Measurements from ENCODE around the gene PLXDC2.

The PLXDC2 gene

DNA sequence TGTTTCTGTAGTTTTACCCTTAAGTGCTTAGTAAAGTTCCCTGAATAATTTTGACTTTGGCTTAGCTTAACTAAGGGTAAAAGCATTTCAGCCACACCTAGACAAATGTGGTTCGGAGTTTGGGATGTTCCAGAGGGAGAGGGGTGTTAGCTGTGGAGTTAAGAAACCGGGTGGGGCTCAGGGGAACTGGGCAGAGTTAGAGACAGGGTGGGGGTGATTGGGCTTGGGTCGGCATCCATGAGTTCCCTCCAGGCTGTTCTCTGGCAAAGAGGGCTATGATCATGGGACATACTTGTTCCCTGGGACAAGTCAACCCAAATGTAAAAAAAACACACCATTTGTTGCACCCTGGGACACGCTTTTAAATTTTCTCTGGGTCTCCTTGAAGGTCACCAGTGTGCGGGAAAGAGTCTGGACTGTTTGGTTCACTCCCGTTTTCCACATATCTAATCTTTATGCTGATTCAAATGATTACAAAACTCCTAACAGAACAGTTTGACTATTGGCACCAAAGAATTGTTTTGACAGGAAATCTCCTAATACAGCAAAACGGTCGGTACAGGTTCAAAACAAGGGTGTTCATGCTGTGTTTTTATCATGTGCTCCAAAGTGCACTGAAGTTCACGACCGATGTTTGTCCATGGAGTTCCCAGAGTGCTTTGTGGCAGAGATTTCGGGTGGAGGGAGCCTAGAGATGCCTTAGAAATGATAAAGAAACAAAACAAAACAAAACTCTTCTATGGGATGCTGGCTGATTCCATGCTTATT lies 56.5 kb downstream of the PLXDC2 start:
- no peak for TF ChIP-seq BHLHE40 (IDR thresholded peaks at IDR 0.05; ENCODE audit: borderline replicate concordance)
- TF ChIP-seq ZNF384 (IDR thresholded peaks at IDR 0.05), result no peak
- TF ChIP-seq SP1 (IDR thresholded peaks at IDR 0.05), result no peak
- no peak for TF ChIP-seq TARDBP (IDR thresholded peaks at IDR 0.05)
- TF ChIP-seq, protein P1, sequence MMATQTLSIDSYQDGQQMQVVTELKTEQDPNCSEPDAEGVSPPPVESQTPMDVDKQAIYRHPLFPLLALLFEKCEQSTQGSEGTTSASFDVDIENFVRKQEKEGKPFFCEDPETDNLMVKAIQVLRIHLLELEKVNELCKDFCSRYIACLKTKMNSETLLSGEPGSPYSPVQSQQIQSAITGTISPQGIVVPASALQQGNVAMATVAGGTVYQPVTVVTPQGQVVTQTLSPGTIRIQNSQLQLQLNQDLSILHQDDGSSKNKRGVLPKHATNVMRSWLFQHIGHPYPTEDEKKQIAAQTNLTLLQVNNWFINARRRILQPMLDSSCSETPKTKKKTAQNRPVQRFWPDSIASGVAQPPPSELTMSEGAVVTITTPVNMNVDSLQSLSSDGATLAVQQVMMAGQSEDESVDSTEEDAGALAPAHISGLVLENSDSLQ (IDR thresholded peaks at IDR 0.05), result no peak
- no peak for TF ChIP-seq FOXK2 (IDR thresholded peaks at IDR 0.05)
- TF ChIP-seq ARNT (IDR thresholded peaks at IDR 0.05), result no peak
- TF ChIP-seq L3MBTL2 (conservative IDR thresholded peaks at IDR 0.05), result no peak
- no peak for TF ChIP-seq SUZ12 (IDR thresholded peaks at IDR 0.05)
- TF ChIP-seq LEF1 (IDR thresholded peaks at IDR 0.05; ENCODE audit: borderline replicate concordance), result no peak
- TF ChIP-seq HDGF (IDR thresholded peaks at IDR 0.05; ENCODE audit: borderline replicate concordance), result no peak
- TF ChIP-seq FOXA1 (IDR thresholded peaks at IDR 0.05), result no peak
- no peak for TF ChIP-seq FOXM1 (IDR thresholded peaks at IDR 0.05; ENCODE audit: borderline replicate concordance)
- TF ChIP-seq NFRKB (IDR thresholded peaks at IDR 0.05), result no peak
- ChIA-PET CTCF (interaction anchor here (0.6 kb wide), 1 partner anchor 8 kb away, joined by 5 read pairs; no protein-coding TSS in a partner anchor), POLR2A (no interaction called here)
- no peak for DNase-seq (ENCODE audit: extremely low spot score)

DNA sequence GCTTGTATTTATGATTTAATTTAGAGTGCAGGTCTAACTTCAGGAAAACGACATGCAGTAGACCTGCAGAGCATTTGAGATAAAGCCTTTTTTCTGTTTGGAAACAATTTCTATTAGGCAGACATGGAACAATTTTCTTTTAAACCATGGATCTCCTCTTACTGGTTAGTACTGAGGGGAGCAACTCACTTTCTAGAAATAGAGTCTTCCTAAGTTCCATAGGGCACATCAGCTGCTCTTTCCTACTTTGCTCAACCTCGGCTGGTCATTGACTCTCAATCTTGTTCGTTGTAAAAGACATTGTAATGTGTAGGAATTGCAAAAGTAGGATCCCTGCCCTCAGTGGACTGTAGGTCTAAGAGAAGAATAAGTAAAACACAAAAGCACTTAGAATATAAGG lies 58.0 kb downstream of the PLXDC2 start:
- no peak for TF ChIP-seq L3MBTL2 (conservative IDR thresholded peaks at IDR 0.05)
- no peak for TF ChIP-seq FOXM1 (IDR thresholded peaks at IDR 0.05; ENCODE audit: borderline replicate concordance)
- TF ChIP-seq ARNT (IDR thresholded peaks at IDR 0.05), result no peak
- TF ChIP-seq, protein P1 (IDR thresholded peaks at IDR 0.05), result no peak
- TF ChIP-seq HDGF (IDR thresholded peaks at IDR 0.05; ENCODE audit: borderline replicate concordance), result no peak
- no peak for TF ChIP-seq SP1 (IDR thresholded peaks at IDR 0.05)
- no peak for TF ChIP-seq ELF4 (IDR thresholded peaks at IDR 0.05)
- no peak for TF ChIP-seq BHLHE40 (IDR thresholded peaks at IDR 0.05; ENCODE audit: borderline replicate concordance)
- TF ChIP-seq ZNF384 (IDR thresholded peaks at IDR 0.05), result no peak
- no peak for TF ChIP-seq FOXA1 (IDR thresholded peaks at IDR 0.05)
- no peak for TF ChIP-seq LEF1 (IDR thresholded peaks at IDR 0.05; ENCODE audit: borderline replicate concordance)
- no peak for TF ChIP-seq SUZ12 (IDR thresholded peaks at IDR 0.05)
- DNase-seq (ENCODE audit: extremely low spot score), result no peak
- CTCF ChIA-PET, result no interaction called here
- POLR2A ChIA-PET, result no interaction called here

DNA sequence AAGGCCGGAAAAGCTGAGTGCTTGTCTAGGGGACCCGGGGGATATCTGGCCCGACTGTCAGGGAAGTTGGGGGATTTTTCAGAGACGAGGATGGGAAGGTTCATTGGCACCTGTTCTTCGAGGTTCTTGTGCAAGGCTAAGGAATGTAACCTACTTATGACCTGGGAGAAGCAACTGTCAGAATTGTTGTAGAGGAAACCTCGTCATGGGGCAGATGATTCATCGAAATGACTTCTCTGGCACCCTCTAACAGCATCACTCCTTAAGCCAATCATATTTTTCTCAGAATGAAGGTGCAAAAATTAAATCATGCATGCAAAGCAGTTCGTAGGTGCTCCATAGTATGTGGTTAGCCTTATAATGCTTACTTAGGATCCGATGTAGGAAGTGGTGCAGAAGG lies 58.6 kb downstream of the PLXDC2 start:
- ChIA-PET CTCF (no interaction called here), POLR2A (no interaction called here)
- TF ChIP-seq TARDBP (IDR thresholded peaks at IDR 0.05), result no peak
- TF ChIP-seq FOXA1 (IDR thresholded peaks at IDR 0.05), result no peak
- TF ChIP-seq SUZ12 (IDR thresholded peaks at IDR 0.05), result no peak
- TF ChIP-seq ARNT (IDR thresholded peaks at IDR 0.05), result no peak
- TF ChIP-seq ZNF384 (IDR thresholded peaks at IDR 0.05), result no peak
- no peak for TF ChIP-seq LEF1 (IDR thresholded peaks at IDR 0.05; ENCODE audit: borderline replicate concordance)
- no peak for TF ChIP-seq FOXM1 (IDR thresholded peaks at IDR 0.05; ENCODE audit: borderline replicate concordance)
- TF ChIP-seq FOXK2 (IDR thresholded peaks at IDR 0.05), result no peak
- no peak for TF ChIP-seq HDGF (IDR thresholded peaks at IDR 0.05; ENCODE audit: borderline replicate concordance)
- TF ChIP-seq, protein P1 (IDR thresholded peaks at IDR 0.05), result no peak
- no peak for TF ChIP-seq SP1 (IDR thresholded peaks at IDR 0.05)
- TF ChIP-seq ELF4 (IDR thresholded peaks at IDR 0.05), result no peak
- no peak for TF ChIP-seq NFRKB (IDR thresholded peaks at IDR 0.05)
- no peak for TF ChIP-seq CTBP1 (IDR thresholded peaks at IDR 0.05; ENCODE audit: borderline replicate concordance)
- TF ChIP-seq BHLHE40 (IDR thresholded peaks at IDR 0.05; ENCODE audit: borderline replicate concordance), result no peak
- no peak for TF ChIP-seq L3MBTL2 (conservative IDR thresholded peaks at IDR 0.05)
- DNase-seq (ENCODE audit: extremely low spot score), result no peak

DNA sequence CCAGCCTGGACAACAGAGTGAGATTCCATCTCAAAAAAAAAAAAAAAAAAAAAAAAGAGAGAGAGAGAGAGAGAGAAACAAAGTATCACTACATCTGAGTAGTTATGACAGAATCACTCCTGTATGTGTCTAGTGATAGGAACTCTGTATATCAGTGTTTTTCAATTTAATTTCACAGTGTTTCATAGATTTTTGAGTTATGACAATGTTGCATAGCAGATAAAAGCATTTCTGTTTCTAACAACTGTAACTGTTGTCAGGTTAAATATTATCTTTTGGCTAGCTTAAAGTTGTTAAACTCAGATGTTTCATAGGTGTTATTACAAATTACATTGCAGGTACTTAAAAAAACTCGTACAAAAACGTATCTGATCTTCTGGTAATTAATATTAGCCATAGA lies 60.3 kb downstream of the PLXDC2 start:
- POLR2A ChIA-PET, result no interaction called here
- TF ChIP-seq SP1 (IDR thresholded peaks at IDR 0.05), result no peak
- TF ChIP-seq FOXM1 (IDR thresholded peaks at IDR 0.05; ENCODE audit: borderline replicate concordance), result no peak
- TF ChIP-seq LEF1 (IDR thresholded peaks at IDR 0.05; ENCODE audit: borderline replicate concordance), result no peak
- TF ChIP-seq HDGF (IDR thresholded peaks at IDR 0.05; ENCODE audit: borderline replicate concordance), result no peak
- no peak for TF ChIP-seq FOXA1 (IDR thresholded peaks at IDR 0.05)
- TF ChIP-seq FOXK2 (IDR thresholded peaks at IDR 0.05), result no peak
- no peak for TF ChIP-seq ARNT (IDR thresholded peaks at IDR 0.05)
- TF ChIP-seq CTBP1 (IDR thresholded peaks at IDR 0.05; ENCODE audit: borderline replicate concordance), result no peak
- TF ChIP-seq, protein P1 (IDR thresholded peaks at IDR 0.05), result no peak
- TF ChIP-seq ZNF384 (IDR thresholded peaks at IDR 0.05), result no peak
- no peak for TF ChIP-seq L3MBTL2 (conservative IDR thresholded peaks at IDR 0.05)
- no peak for TF ChIP-seq ELF4 (IDR thresholded peaks at IDR 0.05)
- no peak for TF ChIP-seq BHLHE40 (IDR thresholded peaks at IDR 0.05; ENCODE audit: borderline replicate concordance)
- TF ChIP-seq NFRKB (IDR thresholded peaks at IDR 0.05), result no peak
- TF ChIP-seq SUZ12 (IDR thresholded peaks at IDR 0.05), result no peak
- no peak for TF ChIP-seq TARDBP (IDR thresholded peaks at IDR 0.05)
- DNase-seq (ENCODE audit: extremely low spot score), result no peak
- CTCF ChIA-PET, result no interaction called here
